HG03175 (cell line): ENCODE results near the gene THYN1.
A peak's percentile ranks its signal among the peaks of the same experiment; 100 is the strongest.

Source experiments
- ATAC-seq: cut with Tn5 transposase; IDR thresholded peaks from one replicate; pipeline ENCODE4 v1.9.1; 2021; ENCODE audit warnings: mild to moderate bottlenecking, moderate library complexity; ENCODE audit not compliant: unreplicated experiment

The THYN1 gene

GRCh38 chr11:134224710-134225664, 28.2 kb downstream of the THYN1 start:
- peak; percentile 16 for ATAC-seq

- ATAC-seq, result peak; percentile 77
Measured at GRCh38 chr11:134223836-134224709, 29.1 kb downstream of the THYN1 start, which contains the start of the genes NCAPD3 and VPS26B. Gene NCAPD3, minus strand, starts transcription at chr11:134223967. Its CDS starts 41 bp downstream, at chr11:134223926. Gene VPS26B, plus strand, starts transcription at chr11:134224671. Its CDS starts 452 bp downstream, at chr11:134225123.

- no peak for ATAC-seq
Measured at GRCh38 chr11:134223121-134223520, 30.0 kb downstream of the THYN1 start.

DNA sequence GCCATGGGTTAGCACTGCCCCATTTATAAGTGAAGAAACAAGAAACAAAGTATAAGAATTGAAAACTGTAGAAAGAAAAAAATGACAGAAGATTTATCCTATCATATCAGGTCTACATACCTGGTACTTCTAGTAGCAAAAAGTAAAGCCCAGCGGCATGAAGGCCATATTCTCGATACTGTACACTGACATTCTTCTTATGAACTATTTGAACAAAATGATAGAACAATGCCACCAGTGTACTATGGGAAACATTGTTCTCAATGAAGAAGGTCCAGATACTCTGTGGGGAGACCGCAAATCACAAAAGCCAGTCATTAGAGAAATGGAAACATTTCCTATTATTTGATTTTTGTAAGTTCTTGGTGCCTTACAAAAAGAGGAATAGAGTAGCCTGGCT, 36.3 kb downstream of the THYN1 start:
- ATAC-seq, result no peak

GRCh38 chr11:134215836-134216235, 37.3 kb downstream of the THYN1 start:
- ATAC-seq, result no peak

- no peak for ATAC-seq
Measured at GRCh38 chr11:134207538-134208239, 45.5 kb downstream of the THYN1 start.

DNA sequence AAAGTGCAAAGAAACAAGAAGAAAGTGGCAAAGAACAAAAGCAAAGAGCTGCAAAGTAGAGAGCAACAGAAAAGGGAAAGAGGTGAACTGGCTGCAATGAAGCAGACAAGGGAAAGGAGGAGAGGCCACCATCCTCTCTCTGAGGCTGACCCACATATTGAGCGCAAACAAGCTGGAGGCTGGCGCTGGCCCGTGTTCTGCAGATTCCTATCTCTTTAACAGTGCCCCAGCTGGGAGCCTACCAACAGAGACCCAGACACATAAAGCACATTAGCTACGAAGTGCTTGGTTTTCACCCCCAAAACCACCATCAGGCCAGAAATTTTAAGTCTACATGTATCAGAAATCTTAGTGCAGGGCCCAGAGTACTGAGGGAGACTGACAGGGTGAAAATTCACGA, 47.0 kb downstream of the THYN1 start:
- ATAC-seq, result no peak

GRCh38 chr11:134205729-134206128, 47.4 kb downstream of the THYN1 start:
- ATAC-seq, result no peak

DNA sequence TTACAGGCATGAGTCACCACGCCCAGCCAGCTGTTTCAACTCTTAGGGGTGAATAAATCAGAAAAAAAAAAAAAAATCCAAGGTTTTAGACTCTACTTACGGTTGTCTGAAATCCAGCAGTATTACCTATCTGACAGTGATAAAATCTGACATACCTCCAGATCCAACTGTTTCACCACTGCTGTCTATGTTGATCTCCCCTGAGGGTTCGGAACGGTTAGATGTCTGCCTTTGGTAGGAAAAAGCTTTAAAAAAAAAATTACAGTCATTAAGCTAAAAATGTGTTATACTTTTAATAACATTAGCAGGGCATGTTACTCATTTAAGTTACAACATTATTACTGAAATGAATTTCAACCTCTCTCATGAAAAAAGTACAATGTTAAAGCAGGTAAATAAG, 50.5 kb downstream of the THYN1 start:
- no peak for ATAC-seq

- no peak for ATAC-seq
Measured at GRCh38 chr11:134200688-134201087, 52.5 kb downstream of the THYN1 start.

DNA sequence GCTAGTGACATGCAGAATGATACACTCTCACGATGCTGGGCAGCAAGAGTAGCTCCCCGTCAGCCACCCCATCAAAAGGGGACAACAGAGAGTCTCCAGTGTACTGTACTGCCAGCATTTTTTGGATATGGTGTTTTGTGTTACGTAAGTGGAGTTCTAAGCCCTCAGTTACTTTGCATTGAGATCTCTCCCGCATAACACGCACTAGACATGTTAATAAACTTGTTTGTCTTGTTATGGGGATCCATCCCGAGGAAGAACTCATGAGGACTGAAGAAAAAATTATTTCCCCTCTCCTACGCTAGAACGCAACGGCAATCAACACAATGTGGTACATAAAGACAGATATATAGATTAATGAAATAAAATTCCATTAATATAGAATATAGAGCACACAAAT, 53.6 kb downstream of the THYN1 start:
- no peak for ATAC-seq
